GM21447 (cell line): ENCODE data around the gene IQCN.

Source experiments
- ATAC-seq: cut with Tn5 transposase; IDR thresholded peaks from one replicate; pipeline ENCODE4 v1.9.1; 2021; ENCODE audit not compliant: unreplicated experiment

IQCN gene

GRCh38 chr19:18239303-18239702, 34.9 kb downstream of the IQCN start:
- no peak for ATAC-seq

GRCh38 chr19:18234194-18234593, 40.1 kb downstream of the IQCN start:
- no peak for ATAC-seq

- no peak for ATAC-seq
Observed at GRCh38 chr19:18233224-18233825, 40.9 kb downstream of the IQCN start.

GRCh38 chr19:18232540-18233223, 41.6 kb downstream of the IQCN start:
- no peak for ATAC-seq

GRCh38 chr19:18231775-18232174, 42.5 kb downstream of the IQCN start:
- no peak for ATAC-seq

- ATAC-seq: no peak
Observed at GRCh38 chr19:18230941-18231734, 43.1 kb downstream of the IQCN start.

- no peak for ATAC-seq
Observed at GRCh38 chr19:18229915-18230314, 44.3 kb downstream of the IQCN start.

GRCh38 chr19:18229474-18229873, 44.8 kb downstream of the IQCN start:
- ATAC-seq: no peak

GRCh38 chr19:18227781-18228271, 46.4 kb downstream of the IQCN start:
- no peak for ATAC-seq

- no peak for ATAC-seq
Observed at GRCh38 chr19:18226956-18227780, 47.1 kb downstream of the IQCN start.

- no peak for ATAC-seq
Observed at GRCh38 chr19:18225702-18226468, 48.4 kb downstream of the IQCN start, which contains the start of gene PDE4C. TSS of gene PDE4C (minus strand) at chr19:18226438. CDS start at chr19:18226415, 23 bp downstream.

- ATAC-seq: no peak
Observed at GRCh38 chr19:18225355-18225701, 48.9 kb downstream of the IQCN start.

- ATAC-seq: peak; percentile 80
Observed at GRCh38 chr19:18224525-18225354, 49.5 kb downstream of the IQCN start.

GRCh38 chr19:18223860-18224524, 50.3 kb downstream of the IQCN start:
- no peak for ATAC-seq

GRCh38 chr19:18221815-18222725, 52.2 kb downstream of the IQCN start:
- ATAC-seq: no peak

GRCh38 chr19:18220632-18221275, 53.5 kb downstream of the IQCN start:
- ATAC-seq: no peak

- ATAC-seq: no peak
Observed at GRCh38 chr19:18219911-18220631, 54.2 kb downstream of the IQCN start.
